ENCODE results near the gene CFAP61. TPM values are rescaled to one million over a fixed set of nuclear protein-coding genes. Genes with fewer than 3 reads are reported as not detected.

Gene CFAP61
- total RNA-seq, 1 donor from 2014 or later: 8.6 TPM

GRCh38 chr20:20010639-20011500 is 41.5 kb upstream of the CFAP61 start:
- Histone ChIP-seq H3K36me3 (no peaks in the 10 kb centered on the region), H3K9me3 (no peaks in the 10 kb centered on the region), H3K27me3 (ENCODE audit: low read depth) (no peaks in the 10 kb centered on the region), H3K4me1 (peaks cover 31% of the 10 kb centered on the region), H3K27ac (peak overlapping the region; percentile 15), H3K4me3 (no peak overlapping the region)
- DNase-seq (no peak), ATAC-seq (no peak)
- no peak for TF ChIP-seq CTCF (IDR thresholded peaks at IDR 0.05)
- intact Hi-C loops (cut with DNase I): no loop called here

DNA sequence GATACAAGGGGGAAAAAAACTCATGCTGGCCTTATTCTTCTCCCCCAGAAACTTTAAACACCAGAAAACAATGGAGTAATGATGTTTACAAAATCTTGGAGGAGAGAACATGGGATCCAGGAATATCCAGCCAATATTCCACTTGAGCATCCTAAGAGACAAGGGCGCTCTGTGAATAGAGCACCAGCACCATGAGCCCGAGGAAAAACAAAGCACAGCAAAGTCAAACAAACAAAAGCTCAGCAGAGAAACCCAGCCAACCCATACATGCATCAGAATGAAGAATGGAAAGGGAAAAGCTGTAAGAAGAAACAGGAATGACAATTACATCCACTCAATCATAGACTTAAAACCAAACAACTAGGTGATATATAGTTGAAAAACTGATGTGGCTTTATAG is 39.8 kb upstream of the CFAP61 start:
- DNase-seq: no peak
- Histone ChIP-seq H3K27me3 (ENCODE audit: low read depth) (no peaks in the 10 kb centered on the region), H3K4me3 (no peak overlapping the region), H3K9me3 (no peaks in the 10 kb centered on the region), H3K4me1 (peaks cover 31% of the 10 kb centered on the region), H3K27ac (no peak overlapping the region), H3K36me3 (no peaks in the 10 kb centered on the region)
- ATAC-seq: no peak
- TF ChIP-seq CTCF (IDR thresholded peaks at IDR 0.05): no peak
- intact Hi-C loops (cut with DNase I): no loop called here

DNA sequence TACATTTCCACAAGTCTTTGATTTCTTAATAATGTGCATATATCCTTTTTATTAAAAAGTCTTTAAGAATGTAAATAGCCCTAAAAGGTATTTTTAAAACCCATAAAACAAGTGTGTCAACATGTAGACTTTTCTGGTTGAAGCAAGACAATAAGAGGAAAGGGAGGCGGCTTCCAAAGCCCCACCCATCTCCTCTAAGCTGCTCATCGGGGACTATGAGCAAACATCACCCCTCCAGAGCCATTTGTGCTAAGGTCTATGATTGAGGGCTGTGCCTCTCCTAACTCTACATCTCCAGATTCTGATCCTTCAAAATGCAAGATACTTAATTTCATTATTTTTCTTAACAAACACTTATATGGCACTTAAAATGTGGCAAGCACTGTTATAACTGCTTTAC is 37.7 kb upstream of the CFAP61 start:
- ATAC-seq (peak; percentile 7 to 44), DNase-seq (no peak)
- intact Hi-C loops (cut with DNase I): no loop called here

DNA sequence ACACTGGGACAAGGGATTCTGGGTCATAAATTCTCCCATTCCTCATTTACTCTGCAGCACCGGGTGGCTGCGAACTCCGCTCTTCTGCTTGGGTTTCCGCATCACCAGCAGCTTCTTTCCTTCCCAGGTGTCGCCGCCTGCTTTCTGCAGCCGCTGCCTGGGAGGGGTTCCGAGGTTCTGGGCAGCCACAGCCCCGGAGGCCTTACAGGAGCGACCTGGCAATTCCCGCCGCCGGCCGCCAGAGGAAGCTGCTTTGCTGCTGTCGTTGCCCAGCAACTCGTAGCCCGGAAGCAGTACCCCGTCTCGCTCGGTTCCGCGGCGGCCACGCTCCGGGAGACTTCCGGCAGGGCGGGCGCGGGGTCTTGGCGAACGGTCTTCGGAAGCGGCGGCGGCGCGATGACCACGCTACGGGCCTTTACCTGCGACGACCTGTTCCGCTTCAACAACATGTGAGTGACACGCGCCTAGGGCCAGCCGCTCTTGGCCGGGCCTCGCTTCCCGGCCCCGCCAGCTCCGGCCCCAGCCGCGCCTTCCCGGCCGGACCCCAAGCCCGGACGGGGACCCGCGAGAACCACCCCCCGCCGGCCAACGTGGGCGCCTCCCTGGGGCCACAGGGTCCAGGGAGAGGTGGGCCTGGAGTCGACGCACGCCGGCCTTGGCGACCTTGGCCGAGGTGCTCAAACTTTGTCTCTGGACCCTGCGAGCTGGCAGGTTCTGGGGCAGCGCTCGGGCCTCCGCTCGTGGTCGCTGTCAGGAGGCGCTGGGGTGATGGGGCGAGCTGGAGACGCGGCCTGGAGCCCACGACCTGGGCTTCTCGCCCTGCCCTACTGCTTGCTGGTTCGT is 35.1 kb upstream of the CFAP61 start, which contains the start of gene NAA20:
Gene NAA20, plus strand, starts transcription at position 362 of the 843 bp plus-strand sequence. Its CDS starts 35 bp downstream, at position 397.
- Histone ChIP-seq H3K27me3 (ENCODE audit: low read depth) (no peaks in the 10 kb centered on the region), H3K27ac (peak within 1 kb of the TSS; percentile 87), H3K4me1 (peaks cover 39% of the 10 kb centered on the region), H3K4me3 (peak within 1 kb of the TSS; percentile 96), H3K36me3 (peaks cover under 1% of the 10 kb centered on the region), H3K9me3 (no peaks in the 10 kb centered on the region)
- ATAC-seq (peak; percentile 97 to 98), DNase-seq (peak; percentile 97)
- intact Hi-C loops (cut with DNase I): no loop called here
- peak; percentile 84 for TF ChIP-seq CTCF (IDR thresholded peaks at IDR 0.05)

More for the DNA sequence above, 37.7 kb upstream of the CFAP61 start:
- H3K36me3 ChIP-seq: no peaks in the 10 kb centered on the region
- no peak overlapping the region for H3K4me3 ChIP-seq
- H3K4me1 ChIP-seq: peaks cover 51% of the 10 kb centered on the region
- no peaks in the 10 kb centered on the region for H3K27me3 ChIP-seq (ENCODE audit: low read depth)
- TF ChIP-seq CTCF (IDR thresholded peaks at IDR 0.05): no peak
- H3K27ac ChIP-seq: no peak overlapping the region
- no peaks in the 10 kb centered on the region for H3K9me3 ChIP-seq

GRCh38 chr20:20017844-20018185 is 34.5 kb upstream of the CFAP61 start:
- peak overlapping the region; percentile 87 for H3K27ac ChIP-seq
- peaks cover 39% of the 10 kb centered on the region for H3K4me1 ChIP-seq
- no peaks in the 10 kb centered on the region for H3K9me3 ChIP-seq
- peaks cover 6% of the 10 kb centered on the region for H3K36me3 ChIP-seq
- peak; percentile 4 to 5 for ATAC-seq
- no peaks in the 10 kb centered on the region for H3K27me3 ChIP-seq (ENCODE audit: low read depth)
- peak overlapping the region; percentile 96 for H3K4me3 ChIP-seq
- intact Hi-C loops (cut with DNase I): no loop called here
- TF ChIP-seq CTCF (IDR thresholded peaks at IDR 0.05): no peak
- no peak for DNase-seq

Measured in lower lobe of right lung (tissue), 2 donors.